ENCODE data around the gene DOCK2. TPM values are rescaled to one million over a fixed set of nuclear protein-coding genes. Genes with fewer than 3 reads are reported as not detected.

The DOCK2 gene
- total and polyA plus RNA-seq, 2 donors (not counting 3 experiments of a cell fraction or from before 2014, with no cell fraction given), result 0.62 to 4.8 TPM

GRCh38 chr5:169904508-169904907 lies 267.4 kb downstream of the DOCK2 start:
- Histone ChIP-seq H4K20me1 (replicated peaks; ENCODE audit: control insufficient read depth, extremely low read depth, insufficient read depth, low read length) (no peaks in the 10 kb centered on the region), H3K9ac (replicated peaks; ENCODE audit: extremely low read depth, insufficient read depth, low read length) (no peak overlapping the region), H2AFZ (ENCODE audit: low read depth, low read length) (no peak overlapping the region), H3K4me1 (ENCODE audit: control insufficient read depth, extremely low read depth, insufficient read depth, low read length) (no peaks in the 10 kb centered on the region), H3K36me3 (ENCODE audit: control insufficient read depth in 2 of 2, extremely low read depth in 1 of 2, insufficient read depth in 2 of 2, low read length in 2 of 2) (no peaks in the 10 kb centered on the region), H3K4me3 (replicated peaks in 1 of 3; ENCODE audit: insufficient read depth in 1 of 3, low read depth in 1 of 3, low read length in 3 of 3) (no peak overlapping the region), H3K79me2 (ENCODE audit: control insufficient read depth, insufficient read depth, low read length) (peaks cover 2% of the 10 kb centered on the region), H3K4me2 (ENCODE audit: insufficient read depth, low read length) (no peak overlapping the region), H3K9me3 (replicated peaks; ENCODE audit: control insufficient read depth, insufficient read depth, low read length) (no peaks in the 10 kb centered on the region), H3K27me3 (ENCODE audit: control insufficient read depth in 2 of 2, insufficient read depth in 2 of 2, low read length in 2 of 2) (no peaks in the 10 kb centered on the region), H3K9me1 (replicated peaks; ENCODE audit: control insufficient read depth, extremely low read depth, insufficient read depth, low read length) (no peaks in the 10 kb centered on the region), H3K27ac (ENCODE audit: insufficient read depth, low read depth, low read length) (no peak overlapping the region)
- dilution Hi-C loops (cut with MboI; ENCODE audit: extremely low pct_ligation_motif_present, low sequenced_read_pairs) (no loop called here), intact Hi-C loops (cut with micrococcal nuclease) (no loop called here)
- BruUV-seq (replicated peaks), result no TSS peak
- POLR2A ChIA-PET, result no interaction called here
- TF ChIP-seq GATA2 (IDR thresholded peaks at IDR 0.05; ENCODE audit: insufficient read depth, insufficient read length, low read depth, low read length) (no peak), EZH2 (IDR thresholded peaks at IDR 0.05; ENCODE audit: borderline replicate concordance, low read depth, low read length, severe bottlenecking) (no peak), POLR2A (IDR thresholded peaks at IDR 0.05; ENCODE audit: low read depth, low read length) (no peak), JUN (IDR thresholded peaks at IDR 0.05; ENCODE audit: borderline replicate concordance, insufficient read depth, insufficient read length, low read depth) (no peak), FOS (IDR thresholded peaks at IDR 0.05; ENCODE audit: borderline replicate concordance, insufficient read depth, low read length) (no peak), POLR2AphosphoS5 (IDR thresholded peaks at IDR 0.05; ENCODE audit: insufficient read depth, low read depth, low read length) (no peak), CTCF (IDR thresholded peaks at IDR 0.05; ENCODE audit: extremely low read depth in 1 of 2, insufficient read depth in 1 of 2, low read depth in 1 of 2, low read length in 2 of 2) (no peak)
- no peak for FAIRE-seq
- no peak for DNase-seq (ENCODE audit: low read depth, low spot score)
- CTCF ChIA-PET, result interaction anchor here (1.2 to 1.9 kb wide), 2 partner anchors 76 to 203 kb away, joined by 3 to 17 read pairs; partner anchors contain the start of gene INSYN2B
